Activated T-cell treated with anti-CD3 and anti-CD28 coated beads, Interleukin-2, amount 50 U/mL, for 4 hours (primary cell): ENCODE results near the gene SOHLH2. TPM values are rescaled to one million over a fixed set of nuclear protein-coding genes. Genes with fewer than 3 reads are reported as not detected.

Experiments used
- ATAC-seq, 2 donors: fragments of 200-7000 bp; cut with Tn5 transposase; one replicate each; pipeline ENCODE4 v1.10.0; 2021
- DNase-seq: peaks from one replicate; pipeline ENCODE4 v3.0.0-alpha.2; 2020
- H3K27me3 Mint-ChIP-seq: one replicate; pipeline ENCODE4 v1.8.0; 2021; ENCODE audit warnings: low read depth, mixed read lengths
- H3K36me3 Mint-ChIP-seq: one replicate; pipeline ENCODE4 v1.8.0; 2022; ENCODE audit warnings: mixed read lengths; ENCODE audit not compliant: insufficient read depth
- H3K4me1 Mint-ChIP-seq: one replicate; pipeline ENCODE4 v1.8.0; 2021; ENCODE audit warnings: low read depth, mixed read lengths
- H3K4me3 Mint-ChIP-seq: one replicate; pipeline ENCODE4 v1.8.0; 2021; ENCODE audit warnings: mild to moderate bottlenecking, moderate library complexity, mixed read lengths
- H3K9me3 Mint-ChIP-seq: one replicate; pipeline ENCODE4 v1.8.0; 2021; ENCODE audit warnings: mixed read lengths
- total RNA-seq, 3 donors: library from RNA; stranded (reverse); gene quantifications; one replicate each; pipeline ENCODE4 v1.2.1, GENCODE V29; 2021

The SOHLH2 gene
- total RNA-seq, 3 donors from 2014 or later, result not detected

DNA sequence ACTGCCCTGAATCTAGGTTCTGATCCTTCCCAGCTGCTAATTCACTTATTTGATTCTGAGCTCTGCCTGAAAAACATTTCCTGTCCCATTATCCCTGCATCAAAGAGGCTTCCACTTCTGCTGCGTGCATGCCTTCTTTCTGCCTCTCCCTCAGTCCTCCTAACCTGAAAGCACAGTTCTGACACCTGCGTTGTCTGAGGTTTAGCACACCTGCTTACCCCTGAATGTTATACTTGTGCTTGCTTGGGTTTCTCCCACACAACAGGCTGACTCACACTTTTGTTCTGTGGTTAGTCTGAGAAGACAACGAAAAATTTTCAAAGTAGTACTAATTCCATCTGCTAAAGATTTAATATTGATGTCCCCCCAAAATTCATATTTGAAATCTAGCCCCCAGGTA, 3.1 kb upstream of the SOHLH2 start:
- H3K36me3 Mint-ChIP-seq, result no peaks in the 10 kb centered on the region

DNA sequence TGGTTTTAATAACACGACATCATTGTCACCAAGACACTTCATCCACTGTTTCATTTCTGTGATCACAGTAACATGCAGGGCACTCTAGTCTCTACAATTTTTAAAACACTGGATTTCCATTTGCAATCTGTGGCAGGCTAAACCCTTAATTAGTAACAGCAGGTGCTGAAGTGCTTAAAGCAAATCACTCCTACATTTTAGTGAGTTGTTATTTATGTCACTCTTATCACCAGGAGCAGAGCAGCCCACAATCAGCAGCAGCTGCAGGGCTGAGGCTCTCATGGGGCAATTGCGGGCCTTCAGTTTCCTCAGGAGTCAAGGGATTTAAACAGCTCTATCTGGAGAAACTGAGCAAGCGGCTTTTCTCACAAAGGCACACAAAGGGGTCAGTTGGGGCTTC, 1.6 kb downstream of the SOHLH2 start:
- Mint-ChIP-seq H3K9me3 (peaks cover 8% of the 10 kb centered on the region), H3K36me3 (no peaks in the 10 kb centered on the region), H3K4me1 (no peaks in the 10 kb centered on the region), H3K4me3 (no peak overlapping the region), H3K27me3 (peaks cover 3% of the 10 kb centered on the region)
- no peak for DNase-seq
- ATAC-seq, result no peak

More for the DNA sequence above, 3.1 kb upstream of the SOHLH2 start:
- DNase-seq, result no peak
- Mint-ChIP-seq H3K9me3 (peaks cover 10% of the 10 kb centered on the region), H3K4me3 (no peak overlapping the region), H3K4me1 (no peaks in the 10 kb centered on the region), H3K27me3 (peaks cover 3% of the 10 kb centered on the region)
- no peak for ATAC-seq

DNA sequence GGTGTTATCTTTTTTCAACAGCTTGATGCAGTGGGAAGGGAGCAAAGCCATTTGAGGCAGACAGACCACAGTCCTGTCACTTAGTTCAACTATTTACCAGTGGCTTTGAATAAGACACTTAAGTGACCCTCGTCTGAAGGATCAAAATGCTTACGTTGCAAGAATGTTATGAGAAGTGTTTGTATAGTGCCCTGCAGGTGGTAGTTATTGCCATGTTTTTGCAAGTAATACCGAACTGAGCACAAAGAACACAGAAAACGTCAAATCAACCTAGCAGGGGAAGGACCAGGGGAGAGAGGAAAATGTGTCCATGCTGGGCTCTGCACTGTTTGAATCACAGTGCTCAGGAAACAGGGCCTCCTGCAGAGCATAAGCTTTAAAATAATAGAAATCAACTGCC, 2.8 kb downstream of the SOHLH2 start:
- Mint-ChIP-seq H3K4me1 (no peaks in the 10 kb centered on the region), H3K27me3 (peaks cover 3% of the 10 kb centered on the region), H3K36me3 (no peaks in the 10 kb centered on the region), H3K4me3 (no peak overlapping the region), H3K9me3 (peaks cover 3% of the 10 kb centered on the region)
- ATAC-seq, result no peak
- DNase-seq, result no peak

DNA sequence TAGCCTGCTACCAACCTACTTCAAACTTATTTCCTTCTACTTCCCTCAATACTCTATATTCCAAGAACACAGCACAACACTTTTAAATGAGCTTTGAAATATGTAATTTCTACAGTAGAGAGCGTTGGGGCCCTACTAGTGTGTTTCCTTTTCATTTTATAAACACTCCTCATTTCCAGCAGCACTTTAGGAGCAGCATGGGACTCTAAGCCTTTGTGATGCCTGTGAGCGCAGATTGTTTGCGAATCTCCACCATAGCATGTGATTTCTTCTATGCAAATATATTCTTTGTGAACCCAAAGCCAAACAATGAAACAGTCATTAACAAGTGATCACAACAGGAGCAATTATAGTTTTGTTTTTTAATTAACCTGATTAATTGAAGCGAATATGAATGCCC, 3.6 kb downstream of the SOHLH2 start:
- no peak for ATAC-seq
- H3K4me3 Mint-ChIP-seq, result no peak overlapping the region
- DNase-seq, result no peak
- no peaks in the 10 kb centered on the region for H3K36me3 Mint-ChIP-seq
- H3K27me3 Mint-ChIP-seq, result peaks cover 3% of the 10 kb centered on the region
- no peaks in the 10 kb centered on the region for H3K4me1 Mint-ChIP-seq
- H3K9me3 Mint-ChIP-seq, result peaks cover 3% of the 10 kb centered on the region

DNA sequence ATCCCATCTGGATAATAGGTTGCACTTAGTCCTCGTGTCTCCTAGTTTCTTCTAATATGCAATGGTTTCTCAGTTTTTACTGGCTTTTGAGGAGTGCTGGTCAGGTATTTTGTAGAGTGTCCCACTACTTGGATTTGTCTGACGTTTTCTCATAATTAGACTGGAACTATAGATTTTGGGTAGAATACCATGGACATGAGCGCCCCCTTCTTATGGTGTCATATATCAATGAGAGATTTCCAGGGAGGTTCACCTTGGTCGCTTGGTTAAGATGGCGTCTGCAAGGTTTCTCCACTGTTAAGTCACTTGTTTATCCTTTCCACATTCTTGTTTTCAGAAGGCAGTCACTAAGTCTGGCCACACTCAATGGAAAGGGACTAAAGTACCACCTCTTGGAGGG, 6.7 kb downstream of the SOHLH2 start:
- Mint-ChIP-seq H3K4me1 (no peaks in the 10 kb centered on the region), H3K4me3 (no peak overlapping the region), H3K36me3 (no peaks in the 10 kb centered on the region), H3K27me3 (no peaks in the 10 kb centered on the region), H3K9me3 (no peaks in the 10 kb centered on the region)
- DNase-seq (no peak), ATAC-seq (no peak)

DNA sequence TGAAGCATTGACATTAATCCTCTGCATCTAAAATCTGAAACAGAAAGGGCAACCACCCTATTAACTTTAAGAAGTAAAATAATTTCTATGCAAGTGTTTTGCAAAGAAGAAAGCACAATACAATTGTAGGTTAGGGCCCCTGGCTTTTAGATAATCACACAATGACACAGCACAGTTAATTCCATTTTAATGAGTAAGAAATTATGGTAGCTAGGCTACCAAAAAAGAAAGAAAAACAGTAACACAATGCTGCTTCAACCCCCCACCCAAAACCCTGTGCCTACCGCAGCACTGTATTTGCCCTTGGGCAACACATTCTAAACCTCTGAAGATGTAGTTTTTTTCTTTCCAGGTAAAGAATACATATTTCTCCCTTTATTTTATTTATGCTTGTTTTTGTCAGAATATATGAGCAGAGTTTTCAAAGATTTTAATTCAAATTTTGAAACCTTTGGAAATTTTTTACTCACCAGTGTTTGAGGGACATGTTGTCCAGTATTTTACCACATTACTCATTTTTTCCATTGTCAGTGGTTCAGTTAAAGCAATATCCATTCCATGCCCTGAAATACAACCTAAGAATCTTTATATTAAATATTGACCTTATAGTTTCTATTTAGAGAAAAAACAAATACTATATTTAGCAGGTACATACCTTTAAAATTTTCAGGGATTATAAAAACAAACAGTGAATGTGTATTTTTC, 21.1 kb downstream of the SOHLH2 start:
- ATAC-seq (no peak), DNase-seq (no peak)
- no peaks in the 10 kb centered on the region for H3K36me3 Mint-ChIP-seq
- H3K4me1 Mint-ChIP-seq, result no peaks in the 10 kb centered on the region
- H3K9me3 Mint-ChIP-seq, result no peaks in the 10 kb centered on the region
- no peak overlapping the region for H3K4me3 Mint-ChIP-seq
- H3K27me3 Mint-ChIP-seq, result peaks cover 2% of the 10 kb centered on the region

DNA sequence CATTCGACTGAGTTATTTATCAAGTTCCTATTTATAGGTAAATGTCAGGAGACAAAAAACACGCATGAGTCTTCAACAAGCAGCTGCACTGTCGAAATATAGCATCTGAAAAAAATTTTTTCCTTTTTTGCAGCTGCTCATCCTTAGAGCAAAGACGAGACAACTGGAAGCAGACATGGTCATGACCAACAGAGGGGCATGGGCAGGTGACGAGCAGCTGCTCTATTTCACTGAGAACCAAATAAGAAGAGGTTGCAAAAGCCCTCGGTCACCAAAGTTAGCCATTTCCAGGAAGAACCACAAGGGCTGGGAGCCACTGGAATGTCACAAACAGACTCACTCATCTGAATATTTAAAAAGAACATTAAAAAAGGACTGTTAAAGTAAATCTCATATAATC, 22.2 kb downstream of the SOHLH2 start:
- peaks cover under 1% of the 10 kb centered on the region for H3K27me3 Mint-ChIP-seq
- H3K36me3 Mint-ChIP-seq, result no peaks in the 10 kb centered on the region
- H3K4me3 Mint-ChIP-seq, result no peak overlapping the region
- H3K9me3 Mint-ChIP-seq, result no peaks in the 10 kb centered on the region
- DNase-seq, result no peak
- ATAC-seq, result no peak
- no peaks in the 10 kb centered on the region for H3K4me1 Mint-ChIP-seq

DNA sequence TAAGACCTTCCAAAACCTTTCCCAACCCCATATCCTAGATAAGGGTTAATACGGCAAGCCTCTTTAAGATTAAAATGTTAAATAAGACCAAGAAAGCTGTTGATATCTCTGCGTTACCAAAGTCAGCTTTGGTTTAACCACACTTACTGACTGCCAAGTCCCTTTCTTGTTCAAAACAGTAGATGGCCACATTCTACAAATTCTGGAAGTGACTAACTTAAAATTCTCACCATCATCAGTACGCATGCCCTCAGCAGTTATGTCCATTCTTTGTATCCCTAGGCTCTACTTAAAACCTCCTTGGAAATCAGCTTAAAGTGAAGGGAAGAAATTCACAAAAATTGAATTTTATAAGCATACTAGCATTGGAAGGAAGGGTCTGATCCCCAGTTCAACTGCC, 23.6 kb downstream of the SOHLH2 start:
- no peaks in the 10 kb centered on the region for H3K36me3 Mint-ChIP-seq
- no peaks in the 10 kb centered on the region for H3K9me3 Mint-ChIP-seq
- DNase-seq (no peak), ATAC-seq (no peak)
- no peaks in the 10 kb centered on the region for H3K27me3 Mint-ChIP-seq
- H3K4me3 Mint-ChIP-seq, result no peak overlapping the region
- H3K4me1 Mint-ChIP-seq, result no peaks in the 10 kb centered on the region

DNA sequence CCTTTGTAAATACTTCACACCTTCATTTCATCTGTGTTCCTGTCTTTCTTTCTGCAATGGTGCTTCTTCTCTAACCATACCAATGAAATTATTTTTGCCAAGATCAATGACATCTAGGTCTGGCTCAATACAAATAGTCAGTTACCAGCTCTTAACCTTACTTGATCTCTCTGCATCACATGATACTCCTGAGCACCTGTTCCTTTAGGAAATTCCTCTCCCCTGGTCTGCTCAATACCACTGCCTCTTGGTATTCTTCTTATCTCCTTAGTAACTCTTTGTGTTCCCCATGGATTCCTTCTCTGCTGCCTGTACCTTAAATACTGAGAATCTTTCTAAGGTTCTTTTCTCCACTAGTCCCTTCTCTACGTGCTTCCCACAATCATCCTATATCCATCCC, 25.9 kb downstream of the SOHLH2 start:
- DNase-seq (no peak), ATAC-seq (no peak)
- no peaks in the 10 kb centered on the region for H3K27me3 Mint-ChIP-seq
- H3K36me3 Mint-ChIP-seq, result no peaks in the 10 kb centered on the region
- no peaks in the 10 kb centered on the region for H3K4me1 Mint-ChIP-seq
- H3K4me3 Mint-ChIP-seq, result no peak overlapping the region
- no peaks in the 10 kb centered on the region for H3K9me3 Mint-ChIP-seq

DNA sequence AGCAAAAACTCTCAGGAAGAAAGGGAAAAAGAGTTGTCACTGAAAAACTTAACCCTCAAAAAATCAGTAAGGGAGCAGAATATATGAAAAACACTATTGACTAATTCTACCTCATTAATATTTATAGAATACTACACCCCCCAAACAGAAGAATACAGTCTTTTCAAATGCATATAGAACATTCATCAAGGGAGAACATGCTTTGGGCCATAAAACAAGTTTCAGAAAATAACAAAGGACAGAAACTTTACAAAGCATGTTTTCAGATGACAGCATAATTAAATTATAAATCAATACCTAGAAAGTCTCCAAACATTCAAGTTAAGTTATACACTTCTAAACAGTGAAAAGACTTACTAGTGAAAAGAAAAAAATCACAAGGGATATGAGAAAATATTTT, 30.5 kb downstream of the SOHLH2 start:
- no peaks in the 10 kb centered on the region for H3K27me3 Mint-ChIP-seq

DNA sequence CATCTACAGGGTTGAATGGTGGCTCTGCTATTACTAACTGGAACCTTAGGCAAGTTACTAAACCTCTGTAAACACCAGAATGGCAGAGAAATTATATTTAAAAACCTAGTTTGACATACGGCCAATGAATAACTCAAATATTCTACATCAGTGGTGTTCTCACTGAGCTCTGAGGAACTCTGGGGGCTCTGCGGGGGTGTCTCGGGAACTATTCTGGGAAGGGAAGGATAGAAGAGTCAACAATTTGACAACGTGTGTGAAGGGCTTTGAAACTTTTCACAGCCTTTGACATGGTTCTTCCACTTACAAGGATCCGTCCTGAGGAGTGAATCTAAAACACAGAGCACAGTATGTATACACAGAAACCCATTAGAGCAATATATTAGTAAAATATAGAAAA, 38.7 kb downstream of the SOHLH2 start:
- Mint-ChIP-seq H3K27me3 (no peaks in the 10 kb centered on the region), H3K9me3 (no peaks in the 10 kb centered on the region), H3K36me3 (no peaks in the 10 kb centered on the region), H3K4me1 (no peaks in the 10 kb centered on the region), H3K4me3 (no peak overlapping the region)
- no peak for ATAC-seq
- DNase-seq, result no peak

More for the DNA sequence above, 30.5 kb downstream of the SOHLH2 start:
- no peak overlapping the region for H3K4me3 Mint-ChIP-seq
- H3K4me1 Mint-ChIP-seq, result no peaks in the 10 kb centered on the region
- peaks cover 4% of the 10 kb centered on the region for H3K9me3 Mint-ChIP-seq
- H3K36me3 Mint-ChIP-seq, result no peaks in the 10 kb centered on the region
- ATAC-seq (no peak), DNase-seq (no peak)

DNA sequence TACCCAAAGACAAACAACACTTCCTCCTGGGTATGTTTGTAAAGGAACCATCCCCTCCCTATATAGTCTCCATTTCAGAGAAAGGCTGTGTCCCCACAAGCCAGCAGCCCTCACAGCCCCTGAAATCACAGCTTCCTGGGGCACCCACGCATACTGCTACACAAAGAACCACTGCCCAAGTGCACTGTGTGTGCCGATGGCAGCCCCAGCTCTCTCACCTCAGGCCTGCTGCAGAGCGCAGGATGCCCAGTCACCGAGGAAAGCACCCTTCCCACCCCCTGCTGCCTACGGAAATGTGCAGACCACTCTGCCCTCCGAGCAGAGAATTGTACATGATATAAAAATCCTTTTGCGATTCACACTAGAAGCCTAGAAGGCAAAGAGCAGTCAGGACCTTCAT, 39.4 kb downstream of the SOHLH2 start:
- H3K27me3 Mint-ChIP-seq, result no peaks in the 10 kb centered on the region
- no peak for DNase-seq
- no peak overlapping the region for H3K4me3 Mint-ChIP-seq
- no peak for ATAC-seq
- H3K9me3 Mint-ChIP-seq, result no peaks in the 10 kb centered on the region
- no peaks in the 10 kb centered on the region for H3K4me1 Mint-ChIP-seq
- H3K36me3 Mint-ChIP-seq, result no peaks in the 10 kb centered on the region

DNA sequence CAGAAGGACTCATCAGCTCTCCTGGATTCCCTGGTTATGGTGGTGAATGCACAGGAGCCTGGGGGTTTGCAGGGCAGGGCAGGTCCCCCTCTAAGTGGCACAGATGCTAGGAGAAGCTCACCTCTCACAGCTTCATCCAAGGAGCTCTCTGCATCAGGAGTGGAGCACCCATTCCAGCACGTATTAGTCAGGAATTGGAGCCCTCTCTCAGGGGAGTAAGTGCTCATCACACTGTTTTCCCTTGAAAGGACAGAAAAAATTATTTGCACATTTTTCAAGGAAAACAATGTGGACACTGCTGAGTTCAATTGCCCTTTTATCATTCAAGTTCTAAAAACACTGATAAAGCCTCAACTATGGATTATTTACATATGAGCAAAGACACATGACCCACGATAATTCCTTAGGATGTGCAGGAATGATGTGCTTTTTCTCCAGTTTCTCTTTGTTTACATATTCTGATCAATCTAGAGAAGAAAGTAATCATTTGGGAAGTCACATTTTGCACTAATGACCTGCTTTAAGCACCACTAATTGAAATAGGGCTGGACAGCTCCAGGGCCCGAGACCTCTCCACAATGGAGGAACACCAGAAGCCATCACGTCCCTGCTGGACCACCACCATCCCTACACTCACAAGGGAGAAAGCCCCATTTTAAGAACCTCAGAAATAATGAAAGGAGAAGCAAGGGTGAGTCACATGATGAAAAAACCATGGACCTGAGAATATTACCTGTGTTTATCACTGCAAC, 40.6 kb downstream of the SOHLH2 start:
- no peaks in the 10 kb centered on the region for H3K4me1 Mint-ChIP-seq

DNA sequence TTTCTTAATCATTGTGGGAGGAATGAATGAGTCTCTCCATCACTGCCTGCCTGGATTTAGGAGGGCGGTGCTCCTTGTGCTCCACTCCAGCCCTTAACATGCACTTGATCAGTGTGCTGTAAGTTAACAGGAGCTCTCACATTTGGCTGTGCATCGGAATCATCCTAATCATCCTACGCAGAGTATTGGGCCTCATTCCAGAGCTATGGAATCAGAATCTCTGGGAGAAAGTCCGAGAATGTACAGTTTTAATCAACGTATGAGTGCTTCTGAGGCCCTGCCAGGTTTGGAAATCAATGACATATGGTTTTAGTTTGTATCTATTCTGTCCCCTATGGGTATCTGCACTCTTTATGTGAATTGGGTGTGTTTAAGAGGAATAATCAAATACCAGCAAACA, 48.3 kb downstream of the SOHLH2 start:
- Mint-ChIP-seq H3K36me3 (no peaks in the 10 kb centered on the region), H3K27me3 (no peaks in the 10 kb centered on the region), H3K4me3 (no peak overlapping the region), H3K4me1 (no peaks in the 10 kb centered on the region), H3K9me3 (no peaks in the 10 kb centered on the region)
- DNase-seq (no peak), ATAC-seq (no peak)

More for the DNA sequence above, 40.6 kb downstream of the SOHLH2 start:
- Mint-ChIP-seq H3K36me3 (no peaks in the 10 kb centered on the region), H3K4me3 (no peak overlapping the region), H3K27me3 (no peaks in the 10 kb centered on the region), H3K9me3 (no peaks in the 10 kb centered on the region)
- DNase-seq (no peak), ATAC-seq (no peak)

DNA sequence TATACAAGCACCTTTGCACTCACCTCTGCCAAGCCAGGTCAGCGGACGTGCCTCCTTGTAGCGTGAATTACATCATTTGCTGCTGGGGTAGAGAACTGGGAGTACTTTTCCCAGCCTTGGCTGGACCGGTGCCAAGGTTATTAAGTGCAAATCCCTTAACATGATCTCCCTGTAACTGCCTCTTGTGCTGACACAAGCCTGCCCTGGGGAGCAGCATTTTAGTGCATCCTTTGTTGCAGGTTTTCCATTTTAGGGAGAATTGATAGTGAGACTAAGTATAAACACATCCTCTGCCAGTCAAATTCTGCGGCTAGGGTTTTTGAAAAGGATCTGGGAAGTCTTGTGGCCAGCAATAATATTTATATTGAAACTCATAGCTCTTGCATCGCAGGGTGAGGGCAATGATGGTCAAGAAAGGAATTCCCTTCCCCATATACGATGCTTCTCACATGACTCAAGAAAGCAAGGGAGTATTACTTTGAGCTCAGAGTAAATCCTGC, 50.5 kb downstream of the SOHLH2 start:
- H3K9me3 Mint-ChIP-seq, result peaks cover 5% of the 10 kb centered on the region
- DNase-seq (no peak), ATAC-seq (no peak)
- no peaks in the 10 kb centered on the region for H3K27me3 Mint-ChIP-seq
- no peaks in the 10 kb centered on the region for H3K36me3 Mint-ChIP-seq
- no peaks in the 10 kb centered on the region for H3K4me1 Mint-ChIP-seq
- no peak overlapping the region for H3K4me3 Mint-ChIP-seq
